ENCODE measurements around the gene LUC7L3.

Gene LUC7L3

GRCh38 chr17:50688245-50688644 is 31.2 kb upstream of the LUC7L3 start:
- TF ChIP-seq CTCF (IDR thresholded peaks at IDR 0.05; ENCODE audit: low read depth, low read length, missing control alignments) = no peak
- DNase-seq = no peak
- no peak overlapping the region for H3K27ac ChIP-seq
- no peaks in the 10 kb centered on the region for H3K36me3 ChIP-seq (replicated peaks)
- in situ Hi-C loops (cut with HindIII; ENCODE audit: low pct_ligation_motif_present, low sequenced_read_pairs) = loop anchor here (25.0 kb wide), 1 partner anchor 126 kb away; the partner anchor contains the start of gene CACNA1G
- H3K27me3 ChIP-seq (replicated peaks) = no peaks in the 10 kb centered on the region
- no peak overlapping the region for H3K4me3 ChIP-seq (ENCODE audit: low read depth, low read length)

- TF ChIP-seq CTCF (IDR thresholded peaks at IDR 0.05; ENCODE audit: low read depth, low read length, missing control alignments) = no peak
- Histone ChIP-seq H3K36me3 (replicated peaks) (no peaks in the 10 kb centered on the region), H3K4me3 (ENCODE audit: low read depth, low read length) (no peak overlapping the region), H3K27ac (no peak overlapping the region), H3K27me3 (replicated peaks) (no peaks in the 10 kb centered on the region)
- in situ Hi-C loops (cut with HindIII; ENCODE audit: low pct_ligation_motif_present, low sequenced_read_pairs) = loop anchor here (25.0 kb wide), 1 partner anchor 127 kb away; the partner anchor contains the start of gene CACNA1G
- peak; percentile 14 for DNase-seq
Measured at GRCh38 chr17:50689251-50689650, 30.2 kb upstream of the LUC7L3 start.

- H3K27me3 ChIP-seq (replicated peaks) = no peaks in the 10 kb centered on the region
- H3K36me3 ChIP-seq (replicated peaks) = peaks cover under 1% of the 10 kb centered on the region
- no peak overlapping the region for H3K27ac ChIP-seq
- no peak overlapping the region for H3K4me3 ChIP-seq (ENCODE audit: low read depth, low read length)
- no peak for DNase-seq
- in situ Hi-C loops (cut with HindIII; ENCODE audit: low pct_ligation_motif_present, low sequenced_read_pairs) = loop anchor here (25.0 kb wide), 1 partner anchor 128 kb away; the partner anchor contains the start of gene CACNA1G
- no peak for TF ChIP-seq CTCF (IDR thresholded peaks at IDR 0.05; ENCODE audit: low read depth, low read length, missing control alignments)
Measured at GRCh38 chr17:50689956-50690886, 29.2 kb upstream of the LUC7L3 start.

GRCh38 chr17:50690887-50691549 is 28.4 kb upstream of the LUC7L3 start:
- H3K27me3 ChIP-seq (replicated peaks) = no peaks in the 10 kb centered on the region
- H3K36me3 ChIP-seq (replicated peaks) = peaks cover 8% of the 10 kb centered on the region
- no peak overlapping the region for H3K27ac ChIP-seq
- no peak overlapping the region for H3K4me3 ChIP-seq (ENCODE audit: low read depth, low read length)
- in situ Hi-C loops (cut with HindIII; ENCODE audit: low pct_ligation_motif_present, low sequenced_read_pairs) = loop anchor here (25.0 kb wide), 1 partner anchor 129 kb away; the partner anchor contains the start of gene CACNA1G
- no peak for TF ChIP-seq CTCF (IDR thresholded peaks at IDR 0.05; ENCODE audit: low read depth, low read length, missing control alignments)
- no peak for DNase-seq

GRCh38 chr17:50691550-50692447 is 27.6 kb upstream of the LUC7L3 start:
- in situ Hi-C loops (cut with HindIII; ENCODE audit: low pct_ligation_motif_present, low sequenced_read_pairs) = loop anchor here (25.0 kb wide), 1 partner anchor 129 kb away; the partner anchor contains the start of gene CACNA1G
- H3K36me3 ChIP-seq (replicated peaks) = peaks cover 15% of the 10 kb centered on the region
- H3K27ac ChIP-seq = no peak overlapping the region
- no peaks in the 10 kb centered on the region for H3K27me3 ChIP-seq (replicated peaks)
- H3K4me3 ChIP-seq (ENCODE audit: low read depth, low read length) = no peak overlapping the region
- no peak for DNase-seq
- TF ChIP-seq CTCF (IDR thresholded peaks at IDR 0.05; ENCODE audit: low read depth, low read length, missing control alignments) = no peak
